Keratinocyte (primary cell): Measurements from ENCODE around the gene SEPTIN14.

Source experiments
- EZH2 ChIP-seq: IDR thresholded peaks from one replicate; pipeline ENCODE4 v1.6.1; 2012; ENCODE audit warnings: inconsistent platforms, mild to moderate bottlenecking, low read length, moderate library complexity
- TF ChIP-seq, protein P1 (sequence below), 3 experiments: IDR thresholded peaks in 1 of 3; conservative IDR thresholded peaks in 1 of 3; optimal IDR thresholded peaks in 1 of 3; 2 replicates in 2 of 3; 3 replicates in 1 of 3; pipeline versions ENCODE3 to v1.5.1; 2011; ENCODE audit warnings: low read length in 3 of 3, mild to moderate bottlenecking in 3 of 3, moderate library complexity in 2 of 3, control low read depth in 1 of 3, inconsistent platforms in 1 of 3; ENCODE audit not compliant: insufficient read depth in 2 of 3; ENCODE audit errors: extremely low read depth in 1 of 3

DNA sequence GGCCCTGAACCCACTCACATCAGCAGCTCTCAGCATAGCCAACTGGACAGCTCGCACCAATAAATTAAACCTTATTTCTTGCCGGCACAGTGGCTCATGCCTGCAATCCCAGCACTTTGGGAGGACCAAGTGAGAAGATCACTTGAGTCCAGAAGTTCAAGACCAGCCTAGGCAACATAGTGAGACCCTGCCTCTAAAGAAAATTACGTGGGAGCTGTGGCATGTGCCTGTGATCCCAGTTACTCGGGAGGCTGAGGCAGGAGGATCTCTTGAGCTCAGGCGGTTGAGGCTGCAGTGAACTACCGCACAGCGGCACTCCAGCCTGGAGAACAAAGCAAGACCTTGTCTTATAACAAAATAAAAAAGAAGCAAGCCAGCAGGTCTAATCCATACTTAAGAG lies 75.7 kb downstream of the SEPTIN14 start:
- TF ChIP-seq, protein P1, sequence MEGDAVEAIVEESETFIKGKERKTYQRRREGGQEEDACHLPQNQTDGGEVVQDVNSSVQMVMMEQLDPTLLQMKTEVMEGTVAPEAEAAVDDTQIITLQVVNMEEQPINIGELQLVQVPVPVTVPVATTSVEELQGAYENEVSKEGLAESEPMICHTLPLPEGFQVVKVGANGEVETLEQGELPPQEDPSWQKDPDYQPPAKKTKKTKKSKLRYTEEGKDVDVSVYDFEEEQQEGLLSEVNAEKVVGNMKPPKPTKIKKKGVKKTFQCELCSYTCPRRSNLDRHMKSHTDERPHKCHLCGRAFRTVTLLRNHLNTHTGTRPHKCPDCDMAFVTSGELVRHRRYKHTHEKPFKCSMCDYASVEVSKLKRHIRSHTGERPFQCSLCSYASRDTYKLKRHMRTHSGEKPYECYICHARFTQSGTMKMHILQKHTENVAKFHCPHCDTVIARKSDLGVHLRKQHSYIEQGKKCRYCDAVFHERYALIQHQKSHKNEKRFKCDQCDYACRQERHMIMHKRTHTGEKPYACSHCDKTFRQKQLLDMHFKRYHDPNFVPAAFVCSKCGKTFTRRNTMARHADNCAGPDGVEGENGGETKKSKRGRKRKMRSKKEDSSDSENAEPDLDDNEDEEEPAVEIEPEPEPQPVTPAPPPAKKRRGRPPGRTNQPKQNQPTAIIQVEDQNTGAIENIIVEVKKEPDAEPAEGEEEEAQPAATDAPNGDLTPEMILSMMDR (optimal IDR thresholded peaks at IDR 0.05 in 1 of 3, IDR thresholded peaks at IDR 0.05 in 1 of 3, conservative IDR thresholded peaks at IDR 0.05 in 1 of 3; ENCODE audit: extremely low read depth in 1 of 3, insufficient read depth in 2 of 3, low read length in 3 of 3), result no peak
- TF ChIP-seq EZH2, result no peak
